Measurements from ENCODE around the gene KCNQ1.

DNA sequence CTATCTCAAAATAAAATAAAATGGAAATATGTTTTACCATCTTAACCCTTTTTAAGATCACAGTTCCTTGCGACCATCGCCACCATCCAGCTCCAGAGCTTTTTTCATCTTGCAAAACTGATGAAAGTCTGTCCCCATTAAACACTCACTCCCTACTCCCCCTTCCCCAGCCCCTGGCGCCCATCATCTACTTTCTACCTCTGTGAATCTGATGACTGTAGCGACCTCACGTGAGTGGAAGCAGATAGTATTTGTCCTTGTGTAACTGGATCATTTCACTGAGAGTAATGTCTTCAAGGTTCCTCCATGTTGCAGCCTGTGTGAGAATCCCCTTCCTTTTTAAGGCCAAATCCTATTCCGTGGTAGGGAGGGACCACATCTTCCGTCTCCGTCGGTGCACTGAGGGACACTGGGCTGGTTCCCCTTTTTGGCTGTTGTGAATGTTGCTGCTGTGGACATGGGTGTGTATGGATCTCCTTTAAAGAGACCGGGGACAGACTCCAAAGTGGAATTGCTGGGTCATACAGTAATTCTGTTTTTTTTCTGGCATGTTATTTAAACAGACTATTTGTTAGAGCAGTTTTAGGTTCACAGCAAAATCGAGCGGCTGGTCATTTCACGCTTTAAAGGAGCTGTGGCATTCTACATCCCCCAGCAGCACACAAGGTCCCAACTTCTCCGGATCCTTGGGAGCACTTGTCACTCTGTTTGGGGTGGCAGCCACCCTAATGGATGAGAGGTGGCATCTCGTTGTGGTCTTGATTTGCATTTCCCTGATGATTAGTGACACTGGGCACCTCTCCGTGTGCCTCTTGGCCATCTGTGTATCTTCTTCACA lies 120.0 kb downstream of the KCNQ1 start:
- no peak for TF ChIP-seq EZH2 (IDR thresholded peaks at IDR 0.05; ENCODE audit: borderline replicate concordance, low read depth, low read length, severe bottlenecking)
- TF ChIP-seq, protein P1, sequence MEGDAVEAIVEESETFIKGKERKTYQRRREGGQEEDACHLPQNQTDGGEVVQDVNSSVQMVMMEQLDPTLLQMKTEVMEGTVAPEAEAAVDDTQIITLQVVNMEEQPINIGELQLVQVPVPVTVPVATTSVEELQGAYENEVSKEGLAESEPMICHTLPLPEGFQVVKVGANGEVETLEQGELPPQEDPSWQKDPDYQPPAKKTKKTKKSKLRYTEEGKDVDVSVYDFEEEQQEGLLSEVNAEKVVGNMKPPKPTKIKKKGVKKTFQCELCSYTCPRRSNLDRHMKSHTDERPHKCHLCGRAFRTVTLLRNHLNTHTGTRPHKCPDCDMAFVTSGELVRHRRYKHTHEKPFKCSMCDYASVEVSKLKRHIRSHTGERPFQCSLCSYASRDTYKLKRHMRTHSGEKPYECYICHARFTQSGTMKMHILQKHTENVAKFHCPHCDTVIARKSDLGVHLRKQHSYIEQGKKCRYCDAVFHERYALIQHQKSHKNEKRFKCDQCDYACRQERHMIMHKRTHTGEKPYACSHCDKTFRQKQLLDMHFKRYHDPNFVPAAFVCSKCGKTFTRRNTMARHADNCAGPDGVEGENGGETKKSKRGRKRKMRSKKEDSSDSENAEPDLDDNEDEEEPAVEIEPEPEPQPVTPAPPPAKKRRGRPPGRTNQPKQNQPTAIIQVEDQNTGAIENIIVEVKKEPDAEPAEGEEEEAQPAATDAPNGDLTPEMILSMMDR (IDR thresholded peaks at IDR 0.05; ENCODE audit: borderline replicate concordance, extremely low read depth, low read length, poor library complexity, severe bottlenecking): no peak
